Liver (tissue), 9 donors: ENCODE results near the gene UBR7. TPM values are rescaled to one million over a fixed set of nuclear protein-coding genes. Genes with fewer than 3 reads are reported as not detected.

ENCODE experiments used
- DNase-seq: peaks from one replicate; pipeline ENCODE4 v3.0.0-alpha.2; 2017; ENCODE audit warnings: low spot score
- H3K27ac ChIP-seq, 2 donors: one replicate each; pipeline ENCODE4 v1.7.0; 2013; ENCODE audit warnings: inconsistent platforms in 2 of 2, low read length in 2 of 2, control low read depth in 1 of 2, low read depth in 1 of 2, mild to moderate bottlenecking in 1 of 2
- H3K27me3 ChIP-seq, 4 donors: one replicate each; pipeline versions ENCODE4 v1.6.1 to v1.7.0; 2013; ENCODE audit warnings: low read length in 3 of 4, inconsistent platforms in 1 of 4, mild to moderate bottlenecking in 1 of 4, moderate library complexity in 1 of 4; ENCODE audit not compliant: control insufficient read depth in 4 of 4, insufficient read depth in 4 of 4
- H3K36me3 ChIP-seq, 4 donors: one replicate each; pipeline versions ENCODE4 v1.6.1 to v1.7.0; 2013; ENCODE audit warnings: low read length in 3 of 4, mild to moderate bottlenecking in 3 of 4, low read depth in 1 of 4, moderate library complexity in 1 of 4; ENCODE audit not compliant: control insufficient read depth in 4 of 4, insufficient read depth in 3 of 4
- H3K4me1 ChIP-seq, 4 donors: one replicate each; pipeline versions ENCODE4 v1.6.1 to v1.7.0; 2013; ENCODE audit warnings: low read length in 3 of 4, mild to moderate bottlenecking in 3 of 4, moderate library complexity in 1 of 4; ENCODE audit not compliant: control insufficient read depth in 4 of 4, insufficient read depth in 4 of 4
- H3K4me3 ChIP-seq, 3 donors: one replicate each; pipeline versions ENCODE4 v1.6.1 to v1.7.0; 2013; ENCODE audit warnings: low read length in 3 of 3, control low read depth in 1 of 3, low read depth in 1 of 3, mild to moderate bottlenecking in 1 of 3
- H3K9ac ChIP-seq, 2 donors: one replicate each; pipeline ENCODE4 v1.7.0; 2013; ENCODE audit warnings: low read length in 2 of 2, mild to moderate bottlenecking in 2 of 2, moderate library complexity in 2 of 2, control low read depth in 1 of 2, low read depth in 1 of 2
- H3K9me3 ChIP-seq, 4 donors: one replicate each; pipeline versions ENCODE4 v1.6.1 to v1.7.0; 2013; ENCODE audit warnings: low read length in 3 of 4; ENCODE audit not compliant: control insufficient read depth in 4 of 4
- FOXA1 ChIP-seq: IDR thresholded peaks from 2 replicates; pipeline ENCODE4 v1.6.1; 2016; ENCODE audit warnings: antibody characterized with exemption
- FOXA2 ChIP-seq: IDR thresholded peaks from 2 replicates; pipeline ENCODE4 v1.6.1; 2016; ENCODE audit warnings: antibody characterized with exemption
- GABPA ChIP-seq, 2 donors: IDR thresholded peaks in 1 of 2; conservative IDR thresholded peaks in 1 of 2; 2 replicates each; pipeline ENCODE4 v1.6.1; 2016; ENCODE audit warnings: antibody characterized with exemption in 2 of 2, mild to moderate bottlenecking in 1 of 2, moderate library complexity in 1 of 2
- HNF4A ChIP-seq, 2 donors: conservative IDR thresholded peaks; 2 replicates each; pipeline ENCODE4 v1.6.1; 2016; ENCODE audit warnings: antibody characterized with exemption in 2 of 2, mild to moderate bottlenecking in 2 of 2
- HNF4G ChIP-seq: IDR thresholded peaks from 2 replicates; pipeline ENCODE4 v1.6.1; 2016; ENCODE audit warnings: antibody characterized with exemption
- JUND ChIP-seq, 2 donors: IDR thresholded peaks; 2 replicates each; pipeline ENCODE4 v1.6.1; 2016; ENCODE audit warnings: antibody characterized with exemption in 2 of 2
- NR2F2 ChIP-seq: IDR thresholded peaks from 2 replicates; pipeline ENCODE4 v1.6.1; 2016; ENCODE audit warnings: antibody characterized with exemption
- RAD21 ChIP-seq, 2 donors: IDR thresholded peaks; 2 replicates each; pipeline ENCODE4 v1.6.1; 2016; ENCODE audit warnings: antibody characterized with exemption in 2 of 2, mild to moderate bottlenecking in 2 of 2
- REST ChIP-seq: IDR thresholded peaks from 2 replicates; pipeline ENCODE4 v1.6.1; 2016; ENCODE audit warnings: antibody characterized with exemption, mild to moderate bottlenecking
- RXRA ChIP-seq, 2 donors: IDR thresholded peaks; 2 replicates each; pipeline ENCODE4 v1.6.1; 2017 to 2018; ENCODE audit warnings: antibody characterized with exemption in 2 of 2, mild to moderate bottlenecking in 1 of 2
- SP1 ChIP-seq: IDR thresholded peaks from 2 replicates; pipeline ENCODE4 v1.6.1; 2018; ENCODE audit warnings: antibody characterized with exemption, mild to moderate bottlenecking
- TAF1 ChIP-seq: conservative IDR thresholded peaks from 2 replicates; pipeline ENCODE4 v1.6.1; 2016; ENCODE audit warnings: antibody characterized with exemption, mild to moderate bottlenecking
- YY1 ChIP-seq: IDR thresholded peaks from 2 replicates; pipeline ENCODE4 v1.6.1; 2016; ENCODE audit warnings: antibody characterized with exemption, mild to moderate bottlenecking
- ZBTB33 ChIP-seq: IDR thresholded peaks from 2 replicates; pipeline ENCODE4 v1.6.1; 2016; ENCODE audit warnings: antibody characterized with exemption
- WGBS: extraction: QIAGEN DNeasy Blood & Tissue Kit; methylation state at CpG from one replicate; pipeline ENCODE4 v1.1.7; 2013; 5-methylcytosine and 5-hydroxymethylcytosine counted together
- polyA plus RNA-seq, 2 donors: library from polyadenylated mRNA; stranded (reverse) in 1 of 2; unstranded in 1 of 2; fragments of 200-250 nt in 1 of 2; fragments of >200 nt in 1 of 2; fragmentation: Nextera tagmentation in 1 of 2; extraction: Ambion mirVana in 1 of 2; gene quantifications; one replicate each; pipeline versions ENCODE4 v1.2.1 to v1.2.3, GENCODE V29; 2013 to 2015
- total RNA-seq, 2 donors: library from RNA; depleted of rRNA; stranded (reverse); fragments of >200 nt; gene quantifications; one replicate each; pipeline ENCODE4 v1.2.3, GENCODE V29; 2014
- TF ChIP-seq, protein P1 (sequence below): IDR thresholded peaks from 2 replicates; pipeline ENCODE4 v1.6.1; 2016; ENCODE audit warnings: antibody characterized with exemption
- TF ChIP-seq, protein P2 (sequence below): IDR thresholded peaks from 2 replicates; pipeline ENCODE4 v1.6.1; 2016; ENCODE audit warnings: antibody characterized with exemption
- TF ChIP-seq, protein P3 (sequence below): fragments of 150-350 bp; IDR thresholded peaks from 2 replicates; pipeline ENCODE4 v1.5.1; 2017; ENCODE audit warnings: improper control_type of control experiment, low read depth, low read length; ENCODE audit not compliant: missing input control
- donor health status: healthy.
- donor health status: healthy.
- donor health status: healthy.
- donor health status: healthy.
- donor health status: healthy.

Gene UBR7
- total and polyA plus RNA-seq, 4 donors: 7.0 to 44.5 (median 10.3) TPM

- no peak for DNase-seq
- WGBS: 85% methylated on average over 6 of the region's 6 CpGs
- TF ChIP-seq, protein P1, sequence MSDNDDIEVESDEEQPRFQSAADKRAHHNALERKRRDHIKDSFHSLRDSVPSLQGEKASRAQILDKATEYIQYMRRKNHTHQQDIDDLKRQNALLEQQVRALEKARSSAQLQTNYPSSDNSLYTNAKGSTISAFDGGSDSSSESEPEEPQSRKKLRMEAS: no peak
- TF ChIP-seq NR2F2: no peak
- no peak for TF ChIP-seq HNF4G
- TF ChIP-seq RAD21 (IDR thresholded peaks at IDR 0.05): no peak
- no peak for TF ChIP-seq RXRA (IDR thresholded peaks at IDR 0.05)
- TF ChIP-seq TAF1: no peak
- no peak for TF ChIP-seq JUND (IDR thresholded peaks at IDR 0.05)
- no peak for TF ChIP-seq YY1
- TF ChIP-seq HNF4A (conservative IDR thresholded peaks at IDR 0.05): no peak
- no peak for TF ChIP-seq SP1
- TF ChIP-seq FOXA2: no peak
- TF ChIP-seq FOXA1: no peak
- no peak for TF ChIP-seq ZBTB33
- TF ChIP-seq REST: no peak
- TF ChIP-seq, protein P2, sequence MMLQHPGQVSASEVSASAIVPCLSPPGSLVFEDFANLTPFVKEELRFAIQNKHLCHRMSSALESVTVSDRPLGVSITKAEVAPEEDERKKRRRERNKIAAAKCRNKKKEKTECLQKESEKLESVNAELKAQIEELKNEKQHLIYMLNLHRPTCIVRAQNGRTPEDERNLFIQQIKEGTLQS: no peak
These were observed 31.6 kb upstream of the UBR7 start for GRCh38 chr14:93175492-93175891.

GRCh38 chr14:93183596-93184317 is 23.3 kb upstream of the UBR7 start:
- no peaks in the 10 kb centered on the region for H3K27me3 ChIP-seq
- H3K4me3 ChIP-seq: peak overlapping the region; percentile 84 to 99 (median 86)
- H3K9ac ChIP-seq: peak overlapping the region; percentile 80 to 92
- peaks cover 5 to 20% (median 14%) of the 10 kb centered on the region in 4 donors for H3K4me1 ChIP-seq
- no peaks in the 10 kb centered on the region for H3K9me3 ChIP-seq
- H3K36me3 ChIP-seq: peaks cover 0 to 5% (median 2%) of the 10 kb centered on the region in 4 donors
- no peak for DNase-seq
- H3K27ac ChIP-seq: peak overlapping the region; percentile 92 to 98
- 50% methylated on average over 17 of the region's 17 CpGs for WGBS
- TF ChIP-seq HNF4G: no peak
- TF ChIP-seq SP1: no peak
- no peak for TF ChIP-seq RAD21 (IDR thresholded peaks at IDR 0.05)
- no peak for TF ChIP-seq FOXA2
- no peak for TF ChIP-seq GABPA (IDR thresholded peaks at IDR 0.05 in 1 of 2, conservative IDR thresholded peaks at IDR 0.05 in 1 of 2)
- TF ChIP-seq TAF1: no peak
- no peak for TF ChIP-seq RXRA (IDR thresholded peaks at IDR 0.05)
- TF ChIP-seq, protein P3, sequence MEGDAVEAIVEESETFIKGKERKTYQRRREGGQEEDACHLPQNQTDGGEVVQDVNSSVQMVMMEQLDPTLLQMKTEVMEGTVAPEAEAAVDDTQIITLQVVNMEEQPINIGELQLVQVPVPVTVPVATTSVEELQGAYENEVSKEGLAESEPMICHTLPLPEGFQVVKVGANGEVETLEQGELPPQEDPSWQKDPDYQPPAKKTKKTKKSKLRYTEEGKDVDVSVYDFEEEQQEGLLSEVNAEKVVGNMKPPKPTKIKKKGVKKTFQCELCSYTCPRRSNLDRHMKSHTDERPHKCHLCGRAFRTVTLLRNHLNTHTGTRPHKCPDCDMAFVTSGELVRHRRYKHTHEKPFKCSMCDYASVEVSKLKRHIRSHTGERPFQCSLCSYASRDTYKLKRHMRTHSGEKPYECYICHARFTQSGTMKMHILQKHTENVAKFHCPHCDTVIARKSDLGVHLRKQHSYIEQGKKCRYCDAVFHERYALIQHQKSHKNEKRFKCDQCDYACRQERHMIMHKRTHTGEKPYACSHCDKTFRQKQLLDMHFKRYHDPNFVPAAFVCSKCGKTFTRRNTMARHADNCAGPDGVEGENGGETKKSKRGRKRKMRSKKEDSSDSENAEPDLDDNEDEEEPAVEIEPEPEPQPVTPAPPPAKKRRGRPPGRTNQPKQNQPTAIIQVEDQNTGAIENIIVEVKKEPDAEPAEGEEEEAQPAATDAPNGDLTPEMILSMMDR: no peak
- no peak for TF ChIP-seq NR2F2
- no peak for TF ChIP-seq HNF4A (conservative IDR thresholded peaks at IDR 0.05)
- no peak for TF ChIP-seq ZBTB33
- no peak for TF ChIP-seq JUND (IDR thresholded peaks at IDR 0.05)
- TF ChIP-seq YY1: no peak
- TF ChIP-seq REST: no peak

More at GRCh38 chr14:93175492-93175891, 31.6 kb upstream of the UBR7 start:
- Histone ChIP-seq H3K36me3 (no peaks in the 10 kb centered on the region), H3K9me3 (no peaks in the 10 kb centered on the region), H3K27me3 (no peaks in the 10 kb centered on the region), H3K9ac (no peak overlapping the region), H3K27ac (no peak overlapping the region), H3K4me3 (no peak overlapping the region), H3K4me1 (no peaks in the 10 kb centered on the region)
